Right lobe of liver (tissue), 6 donors: ENCODE measurements around the gene RWDD1. TPM values are rescaled to one million over a fixed set of nuclear protein-coding genes. Genes with fewer than 3 reads are reported as not detected.

ENCODE experiments used
- ATAC-seq, 4 donors: fragments of 200-7000 bp; cut with Tn5 transposase; one replicate each; pipeline ENCODE4 v1.9.1; 2020; ENCODE audit warnings: mild to moderate bottlenecking in 4 of 4, moderate library complexity in 4 of 4
- DNase-seq, 3 donors: peaks; one replicate each; pipeline ENCODE4 v3.0.0-alpha.2; 2020
- H3K27ac ChIP-seq, 3 donors: fragments of 200-600 bp; one replicate each; pipeline ENCODE4 v1.8.0; 2022
- H3K27me3 ChIP-seq, 2 donors: fragments of 200-600 bp; one replicate each; pipeline ENCODE4 v1.8.0; 2022
- H3K36me3 ChIP-seq, 4 donors: fragments of 200-600 bp; sonication (generic) in 1 of 4; one replicate each; pipeline versions ENCODE4 v1.5.1 to v1.8.0; 2017 to 2022; ENCODE audit warnings: control low read depth in 1 of 4
- H3K4me1 ChIP-seq, 4 donors: fragments of 200-600 bp; sonication (generic) in 1 of 4; one replicate each; pipeline versions ENCODE4 v1.5.1 to v1.8.0; 2017 to 2022; ENCODE audit warnings: control low read depth in 1 of 4
- H3K4me3 ChIP-seq, 3 donors: fragments of 200-600 bp; one replicate each; pipeline ENCODE4 v1.8.0; 2022
- H3K9me3 ChIP-seq, 4 donors: fragments of 200-600 bp; sonication (generic) in 1 of 4; one replicate each; pipeline versions ENCODE4 v1.5.1 to v1.8.0; 2017 to 2022; ENCODE audit warnings: control low read depth in 1 of 4
- POLR2A ChIP-seq: fragments of 450-650 bp; IDR thresholded peaks from one replicate; pipeline ENCODE4 v1.6.1; 2017; ENCODE audit warnings: antibody characterized with exemption, mild to moderate bottlenecking
- WGBS: methylation state at CpG from one replicate; pipeline ENCODE4 v1.1.6; 2018; ENCODE audit warnings: low coverage, low lambda C conversion rate; ENCODE audit not compliant: insufficient coverage; ENCODE audit errors: missing lambda C conversion rate; 5-methylcytosine and 5-hydroxymethylcytosine counted together
- intact Hi-C, 2 donors: fragments of 100-400 bp; cut with DNase I; formaldehyde crosslinking; loops; one replicate each; pipeline versions ENCODE4 v1.11.2 to v1.14.1; 2022
- total RNA-seq, 6 experiments: library from RNA; depleted of rRNA in 2 of 6; stranded (reverse); fragments of >200 nt in 2 of 6; fragmentation: NEBNext Ultra II Directional in 3 of 6; extraction: Animal tissue kit (Norgen Biotek cat#: 25700) in 3 of 6; gene quantifications; one replicate each; pipeline versions ENCODE4 v1.1.0 to v1.2.4, GENCODE V29; 2016 to 2023
- TF ChIP-seq, protein P1 (sequence below), 4 donors: fragments of 200-600 bp in 3 of 4; fragments of 450-650 bp in 1 of 4; IDR thresholded peaks; one replicate each; pipeline versions ENCODE4 v1.5.1 to v1.8.0; 2016 to 2022; ENCODE audit warnings: antibody characterized with exemption in 4 of 4, mild to moderate bottlenecking in 2 of 4
- donor health status: DM: no; HTN: yes; CAD: no.
- donor health status: DM: no; HTN: no; CAD: no.
- donor health status: DM: no; HTN: no; CAD: no.
- donor health status: DM: no; HTN: yes; CAD: no.
- donor health status: DM: no; HTN: yes; CAD: no.

Gene RWDD1
- total RNA-seq, 6 experiments from 2014 or later = 14.8 to 22.1 (median 21.2) TPM

DNA sequence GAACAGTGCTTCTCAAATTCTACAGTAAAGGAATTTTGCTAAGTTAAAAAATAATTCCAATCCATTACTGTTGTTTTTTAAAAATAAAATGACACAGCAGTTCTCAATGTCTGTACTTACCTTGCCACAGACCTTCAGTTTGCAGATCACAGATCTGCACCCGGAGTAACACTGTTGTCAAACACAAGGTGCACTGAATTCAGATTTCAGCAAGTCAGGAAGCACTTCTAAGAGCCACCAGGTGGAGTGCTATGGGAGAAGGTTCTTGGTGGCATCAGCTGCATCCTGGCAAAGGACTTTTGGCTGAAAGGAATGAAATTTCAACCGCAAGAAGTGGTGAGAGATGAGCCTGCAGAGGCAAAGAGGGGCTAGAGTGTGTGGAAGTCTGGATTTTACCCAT is 62.4 kb downstream of the RWDD1 start:
- H3K9me3 ChIP-seq = no peaks in the 10 kb centered on the region
- ATAC-seq (no peak), DNase-seq (no peak)
- TF ChIP-seq, protein P1, sequence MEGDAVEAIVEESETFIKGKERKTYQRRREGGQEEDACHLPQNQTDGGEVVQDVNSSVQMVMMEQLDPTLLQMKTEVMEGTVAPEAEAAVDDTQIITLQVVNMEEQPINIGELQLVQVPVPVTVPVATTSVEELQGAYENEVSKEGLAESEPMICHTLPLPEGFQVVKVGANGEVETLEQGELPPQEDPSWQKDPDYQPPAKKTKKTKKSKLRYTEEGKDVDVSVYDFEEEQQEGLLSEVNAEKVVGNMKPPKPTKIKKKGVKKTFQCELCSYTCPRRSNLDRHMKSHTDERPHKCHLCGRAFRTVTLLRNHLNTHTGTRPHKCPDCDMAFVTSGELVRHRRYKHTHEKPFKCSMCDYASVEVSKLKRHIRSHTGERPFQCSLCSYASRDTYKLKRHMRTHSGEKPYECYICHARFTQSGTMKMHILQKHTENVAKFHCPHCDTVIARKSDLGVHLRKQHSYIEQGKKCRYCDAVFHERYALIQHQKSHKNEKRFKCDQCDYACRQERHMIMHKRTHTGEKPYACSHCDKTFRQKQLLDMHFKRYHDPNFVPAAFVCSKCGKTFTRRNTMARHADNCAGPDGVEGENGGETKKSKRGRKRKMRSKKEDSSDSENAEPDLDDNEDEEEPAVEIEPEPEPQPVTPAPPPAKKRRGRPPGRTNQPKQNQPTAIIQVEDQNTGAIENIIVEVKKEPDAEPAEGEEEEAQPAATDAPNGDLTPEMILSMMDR (IDR thresholded peaks at IDR 0.05) = no peak
- TF ChIP-seq POLR2A = no peak
- no peak overlapping the region for H3K4me3 ChIP-seq
- WGBS = 79% methylated on average over 2 of the region's 2 CpGs
- H3K4me1 ChIP-seq = no peaks in the 10 kb centered on the region
- no peaks in the 10 kb centered on the region for H3K27me3 ChIP-seq
- H3K36me3 ChIP-seq = no peaks in the 10 kb centered on the region
- intact Hi-C loops = no loop called here
- H3K27ac ChIP-seq = no peak overlapping the region

Other genes with a start within 250 kb of the RWDD1 start
- 10 to 100 TPM in 4 of 6 experiments, 1 to 10 TPM in 2; 8.2 to 17.4 (median 12.2) TPM for gene DSE, start 200.6 kb upstream of the RWDD1 start, total RNA-seq
- 1 to 10 TPM; 1.4 to 7.8 (median 3.5) TPM for gene CALHM6, start 110.1 kb upstream of the RWDD1 start, total RNA-seq
- gene CALHM5, start 59.9 kb upstream of the RWDD1 start, total RNA-seq = under 1 TPM; 0.06 to 0.49 (median 0.18) TPM
- gene TRAPPC3L, start 25.8 kb upstream of the RWDD1 start, total RNA-seq = under 1 TPM in 2 of 6 experiments, not detected in 4; 0.12 to 0.17 TPM
- gene CALHM4, start 17.8 kb upstream of the RWDD1 start, total RNA-seq = not detected
- under 1 TPM in 3 of 6 experiments, not detected in 3; 0.06 to 0.18 (median 0.16) TPM for gene RSPH4A, start 45.0 kb downstream of the RWDD1 start, total RNA-seq
- 1 to 10 TPM; 3.0 to 5.9 (median 4.3) TPM for gene ZUP1, start 97.3 kb downstream of the RWDD1 start, total RNA-seq
- 1 to 10 TPM in 5 of 6 experiments, under 1 TPM in 1; 0.98 to 2.5 (median 2.0) TPM for gene KPNA5, start 109.7 kb downstream of the RWDD1 start, total RNA-seq
- under 1 TPM in 4 of 6 experiments, not detected in 2; 0.33 to 0.81 (median 0.42) TPM for gene FAM162B, start 194.2 kb downstream of the RWDD1 start, total RNA-seq